ENCODE data around the gene C2.
"Not testable (repeated sequence)": the region's sequence is repeated elsewhere in the genome, so short reads cannot be mapped to it uniquely, and the experiment has no call there.

C2 gene

GRCh38 chr6:31930962-31931361 is 3.4 kb downstream of the C2 start:
- ChIA-PET POLR2A (ENCODE audit: low non-redundant PET) (no interaction called here), CTCF (no interaction called here)
- no peak for DNase-seq (ENCODE audit: low spot score)
- TF ChIP-seq, protein P1, sequence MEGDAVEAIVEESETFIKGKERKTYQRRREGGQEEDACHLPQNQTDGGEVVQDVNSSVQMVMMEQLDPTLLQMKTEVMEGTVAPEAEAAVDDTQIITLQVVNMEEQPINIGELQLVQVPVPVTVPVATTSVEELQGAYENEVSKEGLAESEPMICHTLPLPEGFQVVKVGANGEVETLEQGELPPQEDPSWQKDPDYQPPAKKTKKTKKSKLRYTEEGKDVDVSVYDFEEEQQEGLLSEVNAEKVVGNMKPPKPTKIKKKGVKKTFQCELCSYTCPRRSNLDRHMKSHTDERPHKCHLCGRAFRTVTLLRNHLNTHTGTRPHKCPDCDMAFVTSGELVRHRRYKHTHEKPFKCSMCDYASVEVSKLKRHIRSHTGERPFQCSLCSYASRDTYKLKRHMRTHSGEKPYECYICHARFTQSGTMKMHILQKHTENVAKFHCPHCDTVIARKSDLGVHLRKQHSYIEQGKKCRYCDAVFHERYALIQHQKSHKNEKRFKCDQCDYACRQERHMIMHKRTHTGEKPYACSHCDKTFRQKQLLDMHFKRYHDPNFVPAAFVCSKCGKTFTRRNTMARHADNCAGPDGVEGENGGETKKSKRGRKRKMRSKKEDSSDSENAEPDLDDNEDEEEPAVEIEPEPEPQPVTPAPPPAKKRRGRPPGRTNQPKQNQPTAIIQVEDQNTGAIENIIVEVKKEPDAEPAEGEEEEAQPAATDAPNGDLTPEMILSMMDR (conservative IDR thresholded peaks at IDR 0.05; ENCODE audit: low read depth), result no peak
- no peak overlapping the region for H3K27ac ChIP-seq

DNA sequence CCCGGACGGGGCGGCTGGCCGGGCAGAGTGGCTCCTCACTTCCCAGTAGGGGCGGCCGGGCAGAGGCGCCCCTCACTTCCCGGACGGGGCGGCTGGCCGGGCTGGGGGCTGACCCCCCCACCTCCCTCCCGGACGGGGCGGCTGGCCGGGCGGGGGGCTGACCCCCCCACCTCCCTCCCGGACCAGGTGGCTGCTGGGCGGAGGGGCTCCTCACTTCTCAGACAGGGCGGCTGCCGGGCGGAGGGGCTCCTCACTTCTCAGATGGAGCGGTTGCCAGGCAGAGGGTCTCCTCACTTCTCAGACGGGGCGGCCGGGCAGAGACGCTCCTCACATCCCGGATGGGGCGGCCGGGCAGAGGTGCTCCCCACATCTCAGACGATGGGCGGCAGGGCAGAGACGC is 4.6 kb downstream of the C2 start:
- CTCF ChIA-PET; H3K27ac ChIP-seq; DNase-seq (ENCODE audit: low spot score); POLR2A ChIA-PET (ENCODE audit: low non-redundant PET): not testable (repeated sequence)

DNA sequence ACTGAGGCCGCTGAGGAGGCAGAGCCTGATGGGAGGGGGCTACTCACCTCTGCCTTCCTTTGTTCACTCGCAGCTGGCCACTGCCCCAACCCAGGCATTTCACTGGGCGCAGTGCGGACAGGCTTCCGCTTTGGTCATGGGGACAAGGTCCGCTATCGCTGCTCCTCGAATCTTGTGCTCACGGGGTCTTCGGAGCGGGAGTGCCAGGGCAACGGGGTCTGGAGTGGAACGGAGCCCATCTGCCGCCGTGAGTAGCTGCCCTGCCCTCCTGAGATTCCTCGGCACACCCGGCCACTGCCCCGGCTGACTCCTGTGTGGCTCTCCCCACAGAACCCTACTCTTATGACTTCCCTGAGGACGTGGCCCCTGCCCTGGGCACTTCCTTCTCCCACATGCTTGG is 6.0 kb downstream of the C2 start:
- TF ChIP-seq, protein P1 (conservative IDR thresholded peaks at IDR 0.05; ENCODE audit: low read depth), result no peak
- POLR2A ChIA-PET (ENCODE audit: low non-redundant PET), result no interaction called here
- CTCF ChIA-PET, result interaction anchor here (0.5 to 0.8 kb wide), 3 partner anchors 18 to 1451 kb away, joined by 3 to 5 read pairs (median 3); no protein-coding TSS in a partner anchor
- H3K27ac ChIP-seq, result no peak overlapping the region
- no peak for DNase-seq (ENCODE audit: low spot score)

GRCh38 chr6:31935021-31935420 is 7.5 kb downstream of the C2 start:
- H3K27ac ChIP-seq, result no peak overlapping the region
- ChIA-PET POLR2A (ENCODE audit: low non-redundant PET) (no interaction called here), CTCF (no interaction called here)
- TF ChIP-seq, protein P1 (conservative IDR thresholded peaks at IDR 0.05; ENCODE audit: low read depth), result no peak
- no peak for DNase-seq (ENCODE audit: low spot score)

- POLR2A ChIA-PET (ENCODE audit: low non-redundant PET), result no interaction called here
- CTCF ChIA-PET, result no interaction called here
- TF ChIP-seq, protein P1 (conservative IDR thresholded peaks at IDR 0.05; ENCODE audit: low read depth), result no peak
- no peak overlapping the region for H3K27ac ChIP-seq
- DNase-seq (ENCODE audit: low spot score), result no peak
Measured at GRCh38 chr6:31935823-31936222, 8.3 kb downstream of the C2 start.

DNA sequence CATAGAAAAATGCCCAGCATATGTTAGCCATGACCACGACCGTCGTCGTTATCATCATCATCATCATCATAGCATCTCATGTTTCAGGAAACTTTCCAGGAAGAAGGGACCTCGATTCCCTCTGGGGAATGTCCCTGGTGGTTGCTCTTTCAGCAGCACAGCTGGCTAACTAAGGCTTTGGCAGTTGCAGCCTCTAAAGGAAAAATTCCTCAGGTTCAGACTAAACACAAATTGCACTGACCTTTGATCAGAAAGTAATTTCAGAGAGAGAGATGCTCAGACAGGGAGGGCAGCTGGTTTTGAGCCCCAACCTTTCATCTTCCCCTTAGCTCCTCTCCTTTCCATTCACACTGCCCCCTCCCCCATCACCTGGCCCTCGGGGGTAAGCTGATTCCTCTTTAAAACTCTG is 12.7 kb downstream of the C2 start:
- TF ChIP-seq, protein P1 (conservative IDR thresholded peaks at IDR 0.05; ENCODE audit: low read depth), result no peak
- ChIA-PET POLR2A (ENCODE audit: low non-redundant PET) (no interaction called here), CTCF (no interaction called here)
- no peak overlapping the region for H3K27ac ChIP-seq
- no peak for DNase-seq (ENCODE audit: low spot score)

GRCh38 chr6:31943742-31944141 is 16.2 kb downstream of the C2 start:
- TF ChIP-seq, protein P1 (conservative IDR thresholded peaks at IDR 0.05; ENCODE audit: low read depth), result no peak
- CTCF ChIA-PET, result interaction anchor here (1.1 kb wide), 1 partner anchor 21 kb away, joined by 4 read pairs; no protein-coding TSS in a partner anchor
- H3K27ac ChIP-seq, result no peak overlapping the region
- POLR2A ChIA-PET (ENCODE audit: low non-redundant PET), result no interaction called here
- no peak for DNase-seq (ENCODE audit: low spot score)

All from RWPE1 (cell line).